Brain microvascular endothelial cell (primary cell): ENCODE measurements around the gene ZXDC.

Source experiments
- DNase-seq: peaks from one replicate; pipeline ENCODE4 v3.0.0-alpha.2; 2020
- H3K27ac ChIP-seq: fragments of 250-450 bp; sonication (Bioruptor Pico); 2 replicates; pipeline ENCODE4 v1.5.1; 2020; ENCODE audit warnings: mild to moderate bottlenecking, moderate library complexity
- H3K27me3 ChIP-seq: fragments of 250-450 bp; sonication (Bioruptor Pico); replicated peaks from 2 replicates; pipeline ENCODE4 v1.5.1; 2020; ENCODE audit warnings: mild to moderate bottlenecking
- H3K36me3 ChIP-seq: fragments of 250-450 bp; sonication (Bioruptor Pico); replicated peaks from 2 replicates; pipeline ENCODE4 v1.5.1; 2020; ENCODE audit warnings: mild to moderate bottlenecking
- H3K4me3 ChIP-seq: 2 replicates; pipeline ENCODE4 v1.5.1; 2011; ENCODE audit warnings: low read depth, mild to moderate bottlenecking, control low read depth, low read length, moderate library complexity
- in situ Hi-C: cut with HindIII; loops from 2 replicates; pipeline ENCODE4 v1.10.0; 2017; ENCODE audit warnings: low sequenced_read_pairs, low pct_ligation_motif_present
- TF ChIP-seq, protein P1 (sequence below): IDR thresholded peaks from 2 replicates; pipeline ENCODE4 v1.5.1; 2011; ENCODE audit warnings: low read depth, mild to moderate bottlenecking, moderate library complexity, low read length, control low read depth, inconsistent platforms; ENCODE audit errors: missing control alignments

ZXDC gene

DNA sequence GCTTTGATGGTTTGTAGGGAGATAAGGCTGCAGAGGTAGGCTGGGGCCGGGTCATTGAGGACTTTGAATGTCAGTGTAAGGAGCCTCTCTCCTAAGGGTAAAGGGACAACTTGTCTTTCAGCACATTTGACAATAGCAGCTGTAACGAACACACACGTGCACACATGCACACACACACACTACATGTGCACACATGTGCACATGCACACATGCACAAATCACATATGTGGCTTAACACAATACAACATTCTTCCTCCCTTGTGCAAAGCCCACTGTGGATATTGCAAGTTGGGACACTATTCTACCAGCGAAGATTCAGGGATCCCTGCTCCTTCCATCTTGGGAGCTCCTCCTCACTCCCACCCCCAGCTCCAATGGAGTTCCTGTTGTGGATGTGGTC, 82.1 kb downstream of the ZXDC start:
- Histone ChIP-seq H3K36me3 (no peaks in the 10 kb centered on the region), H3K27me3 (peaks cover 26% of the 10 kb centered on the region), H3K27ac (no peak overlapping the region), H3K4me3 (no peak overlapping the region)
- DNase-seq = no peak
- in situ Hi-C loops = no loop called here
- TF ChIP-seq, protein P1, sequence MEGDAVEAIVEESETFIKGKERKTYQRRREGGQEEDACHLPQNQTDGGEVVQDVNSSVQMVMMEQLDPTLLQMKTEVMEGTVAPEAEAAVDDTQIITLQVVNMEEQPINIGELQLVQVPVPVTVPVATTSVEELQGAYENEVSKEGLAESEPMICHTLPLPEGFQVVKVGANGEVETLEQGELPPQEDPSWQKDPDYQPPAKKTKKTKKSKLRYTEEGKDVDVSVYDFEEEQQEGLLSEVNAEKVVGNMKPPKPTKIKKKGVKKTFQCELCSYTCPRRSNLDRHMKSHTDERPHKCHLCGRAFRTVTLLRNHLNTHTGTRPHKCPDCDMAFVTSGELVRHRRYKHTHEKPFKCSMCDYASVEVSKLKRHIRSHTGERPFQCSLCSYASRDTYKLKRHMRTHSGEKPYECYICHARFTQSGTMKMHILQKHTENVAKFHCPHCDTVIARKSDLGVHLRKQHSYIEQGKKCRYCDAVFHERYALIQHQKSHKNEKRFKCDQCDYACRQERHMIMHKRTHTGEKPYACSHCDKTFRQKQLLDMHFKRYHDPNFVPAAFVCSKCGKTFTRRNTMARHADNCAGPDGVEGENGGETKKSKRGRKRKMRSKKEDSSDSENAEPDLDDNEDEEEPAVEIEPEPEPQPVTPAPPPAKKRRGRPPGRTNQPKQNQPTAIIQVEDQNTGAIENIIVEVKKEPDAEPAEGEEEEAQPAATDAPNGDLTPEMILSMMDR = no peak

DNA sequence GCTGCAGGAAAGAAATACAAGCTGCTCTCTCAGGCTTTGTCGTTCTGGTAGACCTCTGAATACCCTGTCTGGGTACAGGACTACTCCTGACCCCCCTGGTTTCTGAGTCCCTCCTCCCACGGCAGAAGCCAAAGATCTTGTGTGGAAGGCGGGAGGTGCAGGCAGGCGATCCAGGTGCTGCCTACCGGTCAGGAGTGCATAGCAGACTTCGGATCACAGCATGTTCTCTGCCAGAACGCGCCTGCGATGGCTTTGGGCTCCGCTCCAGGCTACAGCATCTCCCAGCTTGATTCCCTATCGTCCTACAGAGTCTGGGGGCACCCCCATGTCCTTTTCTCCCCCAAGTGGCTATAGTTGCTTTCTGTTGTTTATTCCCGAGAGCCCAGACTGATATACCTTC, 83.4 kb downstream of the ZXDC start:
- Histone ChIP-seq H3K36me3 (no peaks in the 10 kb centered on the region), H3K27me3 (peaks cover 26% of the 10 kb centered on the region), H3K4me3 (no peak overlapping the region), H3K27ac (no peak overlapping the region)
- DNase-seq = no peak
- in situ Hi-C loops = no loop called here
- TF ChIP-seq, protein P1 = no peak

- Histone ChIP-seq H3K36me3 (no peaks in the 10 kb centered on the region), H3K27me3 (peaks cover 26% of the 10 kb centered on the region), H3K27ac (no peak overlapping the region), H3K4me3 (no peak overlapping the region)
- DNase-seq = no peak
- TF ChIP-seq, protein P1 = no peak
- in situ Hi-C loops = no loop called here
Observed at GRCh38 chr3:126391631-126392030, 84.1 kb downstream of the ZXDC start.

- TF ChIP-seq, protein P1 = no peak
- Histone ChIP-seq H3K27me3 (peaks cover 26% of the 10 kb centered on the region), H3K36me3 (no peaks in the 10 kb centered on the region), H3K4me3 (no peak overlapping the region), H3K27ac (no peak overlapping the region)
- in situ Hi-C loops = no loop called here
- DNase-seq = no peak
Observed at GRCh38 chr3:126390751-126391150, 84.9 kb downstream of the ZXDC start.

DNA sequence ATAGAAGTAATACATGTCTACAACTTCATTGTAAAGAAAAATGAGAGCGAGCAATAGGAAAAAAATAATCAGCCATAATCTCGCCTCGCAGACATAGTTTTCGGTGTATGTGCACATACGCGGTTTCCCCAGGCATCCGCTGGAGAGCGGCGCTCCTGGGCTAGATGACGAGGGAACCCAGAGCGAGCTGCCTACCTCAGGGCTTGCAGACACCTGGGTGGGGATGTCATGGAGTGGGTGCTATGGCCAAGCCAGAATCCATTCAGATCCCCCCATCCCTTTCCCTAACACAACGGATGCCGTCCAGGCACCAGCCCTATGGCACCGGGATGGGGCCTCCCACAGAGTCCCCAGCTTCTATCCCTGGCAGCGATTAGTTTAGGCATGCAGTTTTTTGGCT, 85.5 kb downstream of the ZXDC start:
- H3K27me3 ChIP-seq = peaks cover 25% of the 10 kb centered on the region
- no peaks in the 10 kb centered on the region for H3K36me3 ChIP-seq
- H3K4me3 ChIP-seq = no peak overlapping the region
- TF ChIP-seq, protein P1 = no peak
- in situ Hi-C loops = no loop called here
- H3K27ac ChIP-seq = no peak overlapping the region
- no peak for DNase-seq

- no peak overlapping the region for H3K27ac ChIP-seq
- TF ChIP-seq, protein P1 = no peak
Observed at GRCh38 chr3:126389794-126390146, 85.9 kb downstream of the ZXDC start.

More at GRCh38 chr3:126389794-126390146, 85.9 kb downstream of the ZXDC start:
- in situ Hi-C loops = no loop called here
- no peak for DNase-seq
- no peak overlapping the region for H3K4me3 ChIP-seq
- peaks cover 21% of the 10 kb centered on the region for H3K27me3 ChIP-seq
- H3K36me3 ChIP-seq = no peaks in the 10 kb centered on the region
